Stimulated activated CD4-positive, alpha-beta T cell treated with anti-CD3 and anti-CD28 coated beads, Interleukin-4, amount 100 ng/mL, for 24 hours (primary cell): ENCODE results near the gene SS18L1.
A peak's percentile ranks its signal among the peaks of the same experiment; 100 is the strongest.
"Not testable (repeated sequence)": the region's sequence is repeated elsewhere in the genome, so short reads cannot be mapped to it uniquely, and the experiment has no call there.

Source experiments
- DNase-seq: peaks from one replicate; pipeline ENCODE4 v3.0.0-alpha.2; 2020

Gene SS18L1

DNA sequence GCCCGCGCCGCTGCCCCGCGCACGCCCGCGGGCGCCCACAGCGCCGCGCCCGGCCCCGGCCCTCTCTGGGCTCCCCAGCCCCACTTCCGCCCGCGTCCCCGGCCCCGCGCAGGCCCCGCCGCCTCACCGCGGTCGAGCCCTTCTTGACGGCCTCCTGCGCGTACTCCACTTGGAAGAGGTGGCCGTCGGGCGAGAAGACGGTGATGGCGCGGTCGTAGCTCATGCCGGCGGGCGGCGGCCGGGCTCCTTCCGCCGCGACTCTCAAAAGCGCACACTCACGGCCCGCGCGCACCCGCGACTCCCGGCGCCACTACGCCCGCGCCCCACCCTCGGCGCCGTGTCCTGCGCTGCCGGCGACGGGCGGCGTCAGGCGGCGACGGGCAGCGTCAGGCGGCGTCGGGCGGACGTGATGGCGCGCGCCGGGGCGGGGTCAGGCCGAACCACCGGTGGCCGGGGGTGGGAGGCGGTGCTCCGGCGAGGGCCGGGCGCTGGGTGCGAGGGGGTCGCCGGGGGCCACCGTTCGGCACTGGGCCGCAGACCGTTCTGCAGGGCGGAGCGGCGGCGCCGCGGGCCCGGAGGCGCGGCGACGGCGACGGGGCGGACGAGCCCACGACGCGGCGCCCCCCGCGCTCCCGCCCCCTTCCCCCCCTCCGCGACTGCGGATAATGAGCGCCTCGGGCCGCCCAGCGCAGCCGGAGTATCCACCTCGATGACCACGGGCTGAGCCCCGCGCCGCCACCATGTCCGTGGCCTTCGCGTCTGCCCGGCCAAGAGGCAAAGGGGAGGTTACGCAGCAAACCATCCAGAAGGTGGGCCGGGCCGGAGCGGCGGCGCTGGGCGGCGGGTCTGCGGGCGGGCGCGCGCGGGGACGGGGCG, at the start of gene SS18L1, which contains the start of gene PSMA7:
Gene SS18L1, plus strand, starts transcription at position 689 of the 876 bp plus-strand sequence. Its CDS starts 52 bp downstream, at position 741.
Gene PSMA7, minus strand, starts transcription at position 314 of the 876 bp plus-strand sequence. Its CDS starts 91 bp downstream, at position 223.
- peak; percentile 85 for DNase-seq

- no peak for DNase-seq
Observed at GRCh38 chr20:62096421-62097380, 46.9 kb upstream of the SS18L1 start.

DNA sequence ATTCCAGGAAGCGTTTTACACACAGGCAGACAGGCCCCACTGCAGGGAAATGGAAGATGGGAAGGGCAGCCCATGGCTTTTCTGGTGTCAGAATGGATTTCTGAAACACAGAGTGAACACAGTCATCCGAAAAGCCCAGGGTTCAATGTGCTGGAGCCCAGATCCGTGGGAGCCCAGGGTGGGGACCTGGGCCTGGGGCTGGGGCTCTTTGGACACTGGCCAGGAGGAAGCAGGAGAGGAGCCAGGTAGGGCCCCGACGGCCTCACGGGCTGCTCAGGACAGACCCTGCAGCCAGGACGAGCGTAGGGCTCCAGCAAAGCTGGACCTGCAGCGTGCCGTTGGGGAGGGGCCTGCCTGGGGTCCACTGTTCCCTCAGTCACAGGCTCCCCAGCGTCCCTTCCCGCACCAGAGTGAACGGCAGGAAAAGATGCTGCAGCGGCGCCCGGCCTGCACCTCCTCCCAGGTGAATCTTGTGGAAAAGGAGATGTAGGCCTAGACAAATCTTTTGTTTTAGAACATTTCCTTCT, 45.6 kb upstream of the SS18L1 start:
- no peak for DNase-seq

- DNase-seq, result no peak
Observed at GRCh38 chr20:62101078-62101477, 42.5 kb upstream of the SS18L1 start.

GRCh38 chr20:62103508-62104233, 39.9 kb upstream of the SS18L1 start:
- no peak for DNase-seq

DNA sequence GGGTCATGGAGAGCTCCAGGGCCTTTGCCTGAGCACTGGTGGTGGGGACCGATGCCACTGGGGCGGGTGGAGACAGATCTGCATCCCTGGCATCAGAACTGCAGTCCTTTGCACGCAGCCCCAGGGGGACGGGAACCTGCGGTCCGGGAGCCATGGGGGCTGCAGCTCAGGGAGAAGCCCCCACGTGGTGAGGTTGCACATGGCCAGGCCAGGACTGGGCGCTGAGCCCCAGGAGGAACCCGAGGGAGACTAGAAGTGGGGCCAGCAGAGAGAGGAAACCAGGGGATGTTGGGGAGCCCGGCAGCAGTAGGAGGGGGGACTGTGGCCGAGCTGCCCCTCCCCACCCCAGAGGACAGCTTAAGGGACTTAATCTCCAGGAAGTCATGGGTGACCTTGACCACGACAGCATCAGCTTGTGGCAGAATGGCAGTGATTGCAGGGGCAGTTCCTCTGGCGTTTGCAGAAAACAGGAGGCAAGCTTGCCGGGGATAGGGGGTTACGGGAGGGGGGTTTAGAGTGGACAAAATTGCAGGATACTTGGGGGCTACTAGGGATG, 39.3 kb upstream of the SS18L1 start:
- DNase-seq, result no peak

GRCh38 chr20:62104791-62105345, 38.7 kb upstream of the SS18L1 start:
- DNase-seq, result no peak

DNA sequence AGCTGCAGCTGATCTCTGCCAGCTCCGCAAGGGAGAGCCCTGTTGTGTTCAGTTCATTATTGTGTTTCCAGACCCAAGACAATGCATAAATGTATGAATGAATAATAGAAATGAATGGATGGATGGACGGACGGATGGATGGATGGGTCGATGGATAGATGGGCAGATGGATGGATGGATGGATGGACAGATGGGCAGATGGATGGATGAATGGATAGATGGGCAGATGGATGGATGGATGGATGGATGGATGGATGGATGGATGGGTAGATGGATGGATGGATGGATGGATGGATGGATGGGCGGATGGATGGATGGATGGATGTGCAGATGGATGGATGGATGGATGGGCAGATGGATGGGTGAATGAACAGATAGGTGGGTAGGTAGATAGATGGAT, 38.0 kb upstream of the SS18L1 start:
- DNase-seq, result no peak

DNA sequence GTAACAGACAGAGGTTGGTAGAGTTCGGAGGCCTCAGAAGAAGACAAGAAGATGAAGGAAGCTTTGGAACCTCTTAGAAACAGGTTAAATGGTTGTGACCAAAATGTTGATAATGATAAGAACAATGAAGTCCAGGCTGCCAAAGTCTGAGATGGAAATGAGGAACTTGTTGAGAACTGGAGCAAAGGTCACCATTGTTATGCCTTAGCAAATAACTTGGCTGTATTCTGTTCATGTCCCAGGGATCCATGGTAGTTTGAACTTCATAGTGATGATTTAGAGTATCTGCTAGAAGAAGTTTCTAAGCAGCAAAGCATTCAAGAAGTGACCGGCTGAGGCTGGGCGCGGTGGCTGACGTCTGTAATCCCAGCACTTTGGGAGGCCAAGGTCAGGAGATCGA, 32.4 kb upstream of the SS18L1 start:
- DNase-seq, result no peak

GRCh38 chr20:62112368-62112767, 31.2 kb upstream of the SS18L1 start:
- DNase-seq, result no peak

- no peak for DNase-seq
Observed at GRCh38 chr20:62114894-62115293, 28.7 kb upstream of the SS18L1 start.

GRCh38 chr20:62115800-62116407, 27.7 kb upstream of the SS18L1 start:
- not testable (repeated sequence) for DNase-seq

- no peak for DNase-seq
Observed at GRCh38 chr20:62116558-62117361, 26.8 kb upstream of the SS18L1 start.

DNA sequence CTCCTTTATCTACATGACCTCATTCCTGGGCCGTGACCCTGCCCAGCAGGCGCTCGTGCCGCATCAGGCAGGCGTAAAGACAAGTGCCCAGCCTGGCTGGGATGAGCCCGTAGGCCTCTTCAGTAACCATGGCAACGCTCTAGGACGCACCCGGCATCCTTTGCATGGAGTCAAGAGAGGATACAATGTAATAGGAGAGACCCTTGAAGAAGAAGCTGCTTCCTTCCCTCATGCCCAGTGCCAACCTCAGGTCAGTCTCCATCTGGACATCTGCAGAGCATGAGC, 26.3 kb upstream of the SS18L1 start:
- DNase-seq, result no peak

DNA sequence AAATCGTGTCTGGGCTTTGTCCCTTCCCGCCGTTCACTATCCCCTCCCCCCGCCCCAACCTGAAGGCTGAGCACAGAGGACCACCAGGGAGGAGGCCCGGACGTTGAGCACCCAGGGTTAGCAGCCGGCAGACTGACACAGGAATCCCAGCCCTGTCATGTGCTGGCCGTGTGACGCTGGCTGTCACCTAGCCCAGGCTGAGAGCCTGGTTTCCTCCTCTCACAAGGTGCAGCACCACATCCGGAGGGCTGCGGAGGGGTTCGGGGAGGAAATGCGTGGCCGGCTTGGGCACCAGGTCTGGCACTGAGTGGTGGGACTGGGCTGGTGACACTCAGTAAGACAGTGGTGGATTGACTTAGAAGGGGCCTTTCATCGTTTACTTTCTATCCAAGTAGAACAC, 25.9 kb upstream of the SS18L1 start:
- DNase-seq, result peak; percentile 50

DNA sequence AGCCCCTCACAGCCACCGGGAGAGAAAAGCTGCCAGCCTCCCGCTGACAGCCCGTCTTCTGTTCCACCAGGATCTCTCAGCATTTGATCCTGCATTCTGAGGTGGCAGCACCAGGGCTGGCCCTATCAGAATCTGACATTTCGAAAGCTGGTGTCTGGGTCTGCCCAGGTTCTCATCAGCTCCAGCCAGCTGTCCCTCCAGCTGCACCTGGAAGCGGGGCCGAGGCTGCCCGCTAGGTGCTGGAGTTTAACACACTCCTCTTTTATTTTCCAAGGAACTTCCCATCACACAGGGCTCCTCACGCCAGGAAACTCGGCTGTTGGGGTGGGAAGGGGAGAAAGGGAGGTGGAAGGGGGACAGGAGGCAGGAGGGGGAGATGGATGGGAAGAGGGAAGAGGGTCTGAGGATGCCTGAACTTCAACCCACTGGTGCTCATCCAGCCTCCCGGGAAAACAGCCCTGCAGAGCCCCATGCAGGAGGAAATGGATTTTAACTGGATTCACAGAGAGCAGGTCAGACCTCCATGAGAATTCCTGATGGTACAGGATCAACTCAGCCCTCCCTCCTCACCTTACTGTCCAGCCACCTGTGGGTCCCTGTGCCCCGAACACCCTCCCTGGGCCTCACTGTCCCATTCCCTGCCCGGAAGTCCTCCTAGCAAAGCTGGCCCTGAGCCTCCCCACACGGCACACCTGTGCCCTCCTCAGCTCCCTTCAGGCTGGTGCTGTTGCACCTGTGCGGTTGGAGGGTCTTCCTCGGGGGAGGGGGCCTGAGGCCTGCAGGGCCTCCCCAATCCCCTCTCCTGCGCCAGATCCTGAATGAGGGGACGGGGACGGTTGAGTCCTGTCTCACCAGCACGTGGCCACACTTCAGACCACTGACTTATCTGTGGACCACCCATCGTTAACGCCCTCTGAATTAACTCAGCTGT, 25.2 kb upstream of the SS18L1 start:
- DNase-seq, result no peak

- DNase-seq, result no peak
Observed at GRCh38 chr20:62119115-62119514, 24.5 kb upstream of the SS18L1 start.

DNA sequence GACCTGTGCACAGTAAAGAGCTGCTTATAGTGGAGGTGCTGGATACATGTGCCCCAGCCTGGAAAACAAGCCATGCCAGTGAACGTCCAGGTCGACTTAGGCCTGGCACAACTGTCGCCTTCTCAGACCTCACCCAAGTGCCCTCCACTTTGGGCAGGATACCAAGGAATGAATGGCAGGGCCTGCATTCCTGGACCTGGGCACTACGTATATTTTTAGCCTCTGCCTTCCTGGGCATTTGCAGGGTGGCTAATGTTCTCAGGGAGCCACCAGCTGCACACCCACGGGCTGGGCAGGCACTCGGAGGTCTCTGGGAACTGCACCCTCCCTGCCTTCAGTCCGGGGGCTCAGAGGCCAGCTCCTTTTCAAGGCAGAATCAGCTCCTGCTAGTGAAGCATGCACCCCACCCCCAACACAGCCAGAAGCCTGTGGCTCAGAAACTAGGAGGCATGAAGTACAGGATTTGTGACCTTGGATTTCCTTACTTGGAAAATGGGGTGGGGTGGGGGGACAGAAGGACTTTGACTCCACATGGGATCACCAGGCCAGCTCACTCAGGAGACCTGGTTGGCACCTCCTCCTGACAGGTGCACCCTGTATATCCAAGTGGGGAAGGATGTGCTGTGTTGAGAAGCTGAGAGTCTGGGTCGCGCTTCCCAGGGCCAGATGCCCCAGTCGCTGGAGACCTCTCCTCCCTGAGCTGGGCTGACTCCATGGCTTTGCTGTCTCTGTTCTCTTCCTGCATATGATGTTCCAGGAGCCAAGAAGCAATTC, 23.8 kb upstream of the SS18L1 start:
- no peak for DNase-seq

- no peak for DNase-seq
Observed at GRCh38 chr20:62120365-62120762, 23.2 kb upstream of the SS18L1 start.
